GM19099 (cell line): ENCODE measurements around the gene FOXJ1.
A peak's percentile ranks its signal among the peaks of the same experiment; 100 is the strongest.

Experiments used
- POLR2A ChIP-seq: IDR thresholded peaks from 3 replicates; pipeline ENCODE4 v1.6.1; 2011; ENCODE audit warnings: low read depth; ENCODE audit not compliant: insufficient read length; ENCODE audit errors: extremely low read depth

Gene FOXJ1, protein sequence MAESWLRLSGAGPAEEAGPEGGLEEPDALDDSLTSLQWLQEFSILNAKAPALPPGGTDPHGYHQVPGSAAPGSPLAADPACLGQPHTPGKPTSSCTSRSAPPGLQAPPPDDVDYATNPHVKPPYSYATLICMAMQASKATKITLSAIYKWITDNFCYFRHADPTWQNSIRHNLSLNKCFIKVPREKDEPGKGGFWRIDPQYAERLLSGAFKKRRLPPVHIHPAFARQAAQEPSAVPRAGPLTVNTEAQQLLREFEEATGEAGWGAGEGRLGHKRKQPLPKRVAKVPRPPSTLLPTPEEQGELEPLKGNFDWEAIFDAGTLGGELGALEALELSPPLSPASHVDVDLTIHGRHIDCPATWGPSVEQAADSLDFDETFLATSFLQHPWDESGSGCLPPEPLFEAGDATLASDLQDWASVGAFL

DNA sequence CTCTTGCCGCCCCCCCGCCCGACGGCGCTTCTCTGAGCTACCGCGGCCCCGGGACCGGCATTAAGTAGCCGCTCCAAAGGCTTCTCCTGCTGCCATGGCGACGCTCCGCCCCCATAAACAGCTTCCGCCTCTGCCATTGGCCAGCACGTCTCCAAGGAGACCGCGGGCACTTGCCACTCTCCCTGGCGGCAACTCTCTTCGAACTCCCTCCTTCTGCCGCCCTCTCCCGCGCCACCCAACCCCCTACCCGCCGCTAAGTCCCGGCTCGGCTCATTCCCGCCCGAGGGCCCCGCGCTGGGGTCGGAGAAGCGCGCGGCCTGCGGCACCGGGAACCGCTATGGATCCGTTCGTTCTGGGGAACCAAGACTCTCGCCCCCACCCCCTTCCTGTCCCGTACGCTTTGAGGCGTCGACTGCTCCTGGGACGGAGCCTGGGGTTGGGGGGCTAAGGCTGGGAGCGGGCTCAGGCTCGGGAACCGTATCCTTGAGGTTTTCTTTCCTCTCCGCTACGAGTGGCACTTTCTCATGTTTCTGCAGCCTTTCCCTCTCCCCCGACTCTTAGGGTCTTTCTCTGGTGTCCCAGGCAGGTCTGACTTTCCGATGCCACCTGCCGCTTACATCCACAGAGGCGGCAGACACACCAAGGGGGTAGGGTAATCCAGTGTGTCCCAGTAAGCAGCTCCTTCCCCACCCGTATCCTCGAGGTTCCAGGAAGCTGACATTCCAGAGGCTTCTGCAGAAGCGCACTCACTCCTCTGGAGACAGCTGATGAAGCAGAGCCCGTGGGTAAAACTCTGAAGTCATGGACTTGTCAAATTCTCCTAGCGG lies at the start of gene FOXJ1:
Gene FOXJ1, minus strand, starts transcription at position 34 of the 827 bp plus-strand sequence. CDS start 850 bp downstream, outside the sequence.
- TF ChIP-seq POLR2A, result no peak

GRCh38 chr17:76189741-76190140 lies 48.7 kb upstream of the FOXJ1 start:
- TF ChIP-seq POLR2A, result no peak

- no peak for TF ChIP-seq POLR2A
These were observed 48.2 kb upstream of the FOXJ1 start for GRCh38 chr17:76189247-76189646.

DNA sequence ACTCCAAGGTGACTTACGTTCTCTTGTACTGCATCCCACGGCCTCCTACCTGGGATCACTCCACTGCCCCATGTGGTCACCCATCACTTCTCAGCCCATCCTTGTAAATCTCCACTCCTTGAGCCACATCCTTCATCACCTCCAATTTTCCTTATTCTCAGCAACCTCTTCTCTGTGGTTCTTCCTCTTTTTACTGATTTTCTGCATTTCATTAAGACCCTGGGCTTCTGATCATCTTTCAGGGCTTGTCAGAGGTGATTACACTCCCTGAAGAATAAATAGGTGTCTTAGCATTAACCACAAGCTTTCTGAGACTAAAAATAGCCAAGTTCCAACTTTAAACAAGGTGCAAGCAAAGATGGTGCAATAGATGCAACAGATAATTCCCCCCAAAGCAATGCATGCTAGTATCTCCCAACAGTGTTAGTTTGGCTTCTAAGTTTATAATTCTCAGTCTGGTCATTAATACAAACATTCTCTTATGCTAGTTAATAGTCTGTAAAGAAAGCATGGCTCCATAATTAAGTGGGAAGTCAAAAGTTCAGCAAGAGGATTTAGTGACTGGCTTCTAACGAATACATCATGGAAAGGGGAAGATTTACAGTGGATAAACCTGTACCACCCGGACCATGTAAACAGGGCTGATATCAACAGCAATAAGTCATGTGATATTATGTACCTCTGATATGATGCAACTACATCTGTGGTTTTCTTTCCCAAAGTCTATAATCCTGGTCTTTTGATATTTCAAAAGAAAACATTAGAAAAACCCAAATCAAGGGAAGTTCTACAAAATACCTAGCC lies 47.4 kb upstream of the FOXJ1 start:
- TF ChIP-seq POLR2A, result no peak

DNA sequence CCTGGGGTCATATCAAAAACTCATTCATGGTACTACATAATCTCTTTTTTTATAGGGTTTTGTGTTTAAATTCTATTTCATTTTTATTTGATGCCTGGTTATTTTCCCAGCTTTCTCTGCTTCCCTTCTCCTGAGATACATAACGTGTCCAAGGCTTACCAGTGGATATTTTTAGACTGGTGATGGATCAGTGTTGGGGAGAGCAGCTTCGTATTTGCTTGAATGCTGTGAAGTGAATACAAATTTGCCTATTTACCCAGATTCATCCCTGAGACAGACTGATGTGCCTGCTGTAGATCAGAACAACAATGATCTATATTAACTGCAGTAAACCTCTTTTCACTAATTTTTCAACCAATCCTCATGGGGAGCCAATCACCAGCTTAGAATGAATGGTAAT lies 43.2 kb upstream of the FOXJ1 start:
- no peak for TF ChIP-seq POLR2A

- peak; percentile 23 for TF ChIP-seq POLR2A
These were observed 41.1 kb upstream of the FOXJ1 start for GRCh38 chr17:76182016-76182764.

GRCh38 chr17:76179496-76180467 lies 38.7 kb upstream of the FOXJ1 start:
- no peak for TF ChIP-seq POLR2A

- no peak for TF ChIP-seq POLR2A
These were observed 37.1 kb upstream of the FOXJ1 start for GRCh38 chr17:76178124-76178523.

DNA sequence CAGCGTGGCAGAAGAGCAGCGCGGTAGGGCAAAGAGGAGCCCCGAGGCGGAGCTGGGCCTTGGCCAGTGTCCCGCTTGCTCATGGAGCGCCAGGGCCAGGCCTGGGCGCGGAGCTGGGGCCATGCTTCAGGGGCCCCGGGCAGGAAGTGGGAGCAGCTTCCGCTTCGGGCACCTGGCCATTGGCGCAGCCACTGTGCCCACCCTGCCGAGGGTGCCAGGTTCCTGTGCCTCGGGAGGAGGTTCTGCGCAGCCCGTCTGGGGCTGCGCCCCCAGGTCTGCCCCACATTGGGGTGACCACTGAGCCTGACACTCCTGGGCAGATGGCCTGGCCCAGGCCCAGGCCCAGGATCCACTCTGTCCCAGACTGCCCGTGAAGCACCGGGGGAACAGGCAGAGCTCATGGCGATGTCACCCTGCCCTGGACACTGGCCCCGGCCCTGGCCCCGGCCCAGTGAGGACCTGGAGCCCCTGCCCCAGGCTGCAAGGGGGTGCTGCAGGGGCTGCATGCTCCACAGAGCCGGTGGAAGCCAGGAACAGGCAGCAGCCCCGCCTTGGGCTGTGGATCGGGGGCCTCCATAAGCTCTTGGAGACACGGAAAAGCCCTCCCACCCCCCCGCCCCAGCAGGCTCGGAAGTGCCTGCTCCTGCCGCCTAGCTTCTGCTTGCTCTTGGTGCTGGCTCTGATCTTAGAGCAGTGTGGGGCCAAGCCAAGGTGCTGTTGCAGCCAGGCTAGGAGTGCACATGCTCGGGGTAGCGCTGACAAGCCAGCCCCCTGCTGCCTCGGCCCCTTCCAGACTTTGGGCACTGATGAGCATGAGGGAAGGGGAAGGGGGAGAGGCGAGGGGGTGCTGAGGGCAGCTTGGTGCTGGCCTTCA lies 35.9 kb upstream of the FOXJ1 start:
- TF ChIP-seq POLR2A, result no peak

DNA sequence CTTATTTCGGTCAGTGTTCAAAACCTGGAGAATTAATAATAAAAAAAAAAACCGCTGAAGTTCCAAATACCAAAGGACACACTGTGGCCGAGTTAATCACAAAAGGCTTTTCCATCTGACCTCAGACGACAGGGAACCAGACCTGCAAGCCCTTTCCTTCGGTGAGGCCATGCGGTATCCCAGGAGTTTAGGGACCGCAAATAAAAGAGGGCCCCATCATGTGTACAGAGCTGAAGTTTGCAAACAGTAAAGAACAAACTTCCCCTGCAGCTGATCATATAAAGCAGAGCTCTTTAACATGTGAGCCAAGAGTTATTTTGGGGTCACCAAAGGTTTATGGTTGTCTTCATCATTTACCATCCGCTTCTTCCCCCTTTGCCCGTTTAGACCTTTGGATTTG lies 33.0 kb upstream of the FOXJ1 start:
- TF ChIP-seq POLR2A, result no peak

DNA sequence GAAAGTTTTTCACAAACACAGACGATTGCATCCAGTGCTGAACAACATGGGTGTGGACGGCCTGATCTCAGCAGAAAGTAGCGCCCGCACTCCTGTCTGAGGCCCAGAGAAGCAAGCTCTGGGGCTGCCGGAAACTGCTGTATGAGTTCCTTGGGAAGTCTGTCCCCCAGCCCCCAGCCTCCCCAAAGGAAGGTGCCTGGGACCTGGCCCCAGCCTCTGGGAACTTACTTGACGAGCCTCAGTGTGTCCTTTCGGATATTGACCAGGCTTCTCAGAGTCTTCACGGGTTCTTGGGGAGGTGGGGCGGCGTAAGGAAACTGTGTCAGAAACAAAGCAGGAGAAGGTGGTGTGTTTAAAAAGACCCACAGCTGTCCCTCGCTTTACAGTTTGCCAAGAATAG lies 32.4 kb upstream of the FOXJ1 start:
- no peak for TF ChIP-seq POLR2A

DNA sequence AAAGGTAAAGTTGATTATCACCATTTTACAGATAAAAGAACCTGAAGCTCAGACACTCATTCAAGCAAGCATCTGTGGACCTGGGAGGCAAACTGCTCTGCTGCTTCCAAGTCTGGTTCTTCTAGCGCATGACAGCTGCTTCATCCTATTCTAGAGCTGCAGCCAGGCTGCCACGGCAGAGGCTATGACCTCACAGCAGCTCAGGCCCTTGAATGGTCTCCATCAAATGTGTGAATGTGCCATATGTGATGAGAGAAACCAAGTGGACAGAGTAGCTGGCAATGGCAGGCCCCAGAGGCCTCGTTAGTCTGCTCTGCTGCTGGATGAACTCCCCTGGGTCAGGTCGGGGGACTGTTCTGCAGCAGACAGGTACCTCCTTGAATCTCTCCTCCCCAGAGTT lies 30.7 kb upstream of the FOXJ1 start:
- TF ChIP-seq POLR2A, result no peak
